ENCODE measurements around the gene OR8K3.

- TF ChIP-seq CTCF (IDR thresholded peaks at IDR 0.05) (no peak), POLR2AphosphoS5 (IDR thresholded peaks at IDR 0.05; ENCODE audit: low read depth, low read length) (no peak), SIN3A (IDR thresholded peaks at IDR 0.05; ENCODE audit: borderline replicate concordance, insufficient read depth, low read depth, low read length) (no peak)
Observed at GRCh38 chr11:56331861-56332491, 17.0 kb downstream of the OR8K3 start.
